Measurements from ENCODE around the gene CNDP1.

GRCh38 chr18:74631623-74632350, 97.5 kb downstream of the CNDP1 start:
- TF ChIP-seq CTCF (IDR thresholded peaks at IDR 0.05; ENCODE audit: low read length) (no peak), EZH2 (optimal IDR thresholded peaks at IDR 0.05; ENCODE audit: low read depth, low read length) (no peak), EZH2phosphoT487 (IDR thresholded peaks at IDR 0.05; ENCODE audit: low read length) (no peak)
